Dermis lymphatic vessel endothelial cell (primary cell): Measurements from ENCODE around the gene PILRB. TPM values are rescaled to one million over a fixed set of nuclear protein-coding genes. Genes with fewer than 3 reads are reported as not detected.

ENCODE experiments used
- total RNA-seq: library from RNA; depleted of rRNA; stranded (reverse); fragments of >200 nt; gene quantifications from 2 replicates; pipeline ENCODE4 v1.2.1, GENCODE V29; 2014

PILRB gene
- 9.4 and 14.3 TPM in 2 replicates for total RNA-seq

DNA sequence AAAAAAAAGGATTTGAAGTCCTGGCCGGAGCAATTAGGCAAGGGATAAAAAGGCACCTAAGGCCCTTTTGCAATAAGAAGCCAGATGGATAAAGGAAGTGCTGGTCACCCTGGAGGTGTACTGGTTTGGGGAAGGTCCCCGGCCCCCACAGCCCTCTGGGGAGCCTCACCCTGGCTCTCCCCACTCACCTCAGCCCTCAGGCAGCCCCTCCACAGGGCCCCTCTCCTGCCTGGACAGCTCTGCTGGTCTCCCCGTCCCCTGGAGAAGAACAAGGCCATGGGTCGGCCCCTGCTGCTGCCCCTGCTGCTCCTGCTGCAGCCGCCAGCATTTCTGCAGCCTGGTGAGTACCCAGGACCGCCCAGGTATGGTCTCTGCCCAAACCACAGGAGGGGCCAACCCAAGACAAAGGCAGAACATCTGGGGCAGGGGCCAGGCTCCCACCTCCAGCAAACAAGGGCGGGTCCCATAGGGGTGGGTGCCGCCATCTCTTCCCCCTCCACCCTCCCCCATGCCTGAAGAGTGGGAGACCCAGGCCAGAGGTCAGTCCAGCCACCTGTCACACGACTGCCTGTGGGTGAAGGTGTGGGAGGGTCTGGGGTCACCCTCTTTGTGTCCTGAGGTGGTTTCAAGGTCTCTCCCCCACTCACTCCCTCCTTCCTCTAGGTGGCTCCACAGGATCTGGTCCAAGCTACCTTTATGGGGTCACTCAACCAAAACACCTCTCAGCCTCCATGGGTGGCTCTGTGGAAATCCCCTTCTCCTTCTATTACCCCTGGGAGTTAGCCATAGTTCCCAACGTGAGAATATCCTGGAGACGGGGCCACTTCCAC is at the start of gene PILRB:
Gene PILRB (plus strand): TSS at position 91 of the 830 bp plus-strand sequence. CDS start 186 bp downstream, at position 277.

DNA sequence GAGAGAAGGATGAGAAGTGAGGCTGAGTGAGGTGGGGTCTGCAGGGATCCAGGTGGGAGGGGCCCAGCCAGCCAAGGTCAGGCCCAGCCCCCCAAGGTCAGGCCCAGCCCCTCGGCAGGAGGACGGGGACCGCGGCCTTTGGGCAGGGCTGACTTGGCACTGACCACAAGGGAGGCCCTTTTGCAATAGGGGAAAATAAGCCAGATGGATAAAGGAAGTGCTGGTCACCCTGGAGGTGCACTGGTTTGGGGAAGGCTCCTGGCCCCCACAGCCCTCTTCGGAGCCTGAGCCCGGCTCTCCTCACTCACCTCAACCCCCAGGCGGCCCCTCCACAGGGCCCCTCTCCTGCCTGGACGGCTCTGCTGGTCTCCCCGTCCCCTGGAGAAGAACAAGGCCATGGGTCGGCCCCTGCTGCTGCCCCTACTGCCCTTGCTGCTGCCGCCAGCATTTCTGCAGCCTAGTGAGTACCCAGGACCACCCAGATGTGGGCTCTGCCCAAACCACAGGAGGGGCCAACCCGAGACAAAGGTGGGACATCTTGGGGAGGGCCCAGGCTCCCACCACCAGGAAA is 15.4 kb downstream of the PILRB start, which contains the start of gene PILRA:
Gene PILRA (plus strand): TSS at position 227 of the 571 bp plus-strand sequence. CDS start 170 bp downstream, at position 397.

Other genes with a start within 250 kb of the PILRB start
- 18.5 and 20.0 TPM in 2 replicates for gene TAF6, start 238.8 kb upstream of the PILRB start, total RNA-seq
- 29.8 and 33.4 TPM in 2 replicates for gene CNPY4, start 238.5 kb upstream of the PILRB start, total RNA-seq
- 1.8 and 2.8 TPM in 2 replicates for gene MBLAC1, start 231.2 kb upstream of the PILRB start, total RNA-seq
- gene LAMTOR4, start 209.2 kb upstream of the PILRB start, total RNA-seq, result 105 and 108 TPM in 2 replicates
- 4.3 and 5.6 TPM in 2 replicates for gene TRAPPC14, start 199.4 kb upstream of the PILRB start, total RNA-seq
- 0.09 TPM in 1 of 2 replicates, not detected in the other for gene GAL3ST4, start 189.5 kb upstream of the PILRB start, total RNA-seq
- gene GPC2, start 180.7 kb upstream of the PILRB start, total RNA-seq, result 1.3 and 3.5 TPM in 2 replicates
- gene STAG3, start 180.2 kb upstream of the PILRB start, total RNA-seq, result 0.33 and 0.60 TPM in 2 replicates
- gene PVRIG, start 138.2 kb upstream of the PILRB start, total RNA-seq, result 2.6 TPM in 1 of 2 replicates, not detected in the other
- gene SPDYE3, start 50.4 kb upstream of the PILRB start, total RNA-seq, result not detected in 2 replicates
- gene PILRA, start 15.4 kb downstream of the PILRB start, total RNA-seq, result 0.17 and 0.22 TPM in 2 replicates
- gene ZCWPW1, start 70.6 kb downstream of the PILRB start, total RNA-seq, result 1.1 and 1.2 TPM in 2 replicates
- 39.4 and 41.5 TPM in 2 replicates for gene MEPCE, start 71.7 kb downstream of the PILRB start, total RNA-seq
- gene PPP1R35, start 78.4 kb downstream of the PILRB start, total RNA-seq, result 10.5 and 12.4 TPM in 2 replicates
- gene SPACDR, start 106.1 kb downstream of the PILRB start, total RNA-seq, result 0.09 and 0.22 TPM in 2 replicates
- gene TSC22D4, start 121.1 kb downstream of the PILRB start, total RNA-seq, result 16.6 and 18.7 TPM in 2 replicates
- 1.6 and 2.3 TPM in 2 replicates for gene NYAP1, start 125.8 kb downstream of the PILRB start, total RNA-seq
- 26.7 and 49.5 TPM in 2 replicates for gene AGFG2, start 181.1 kb downstream of the PILRB start, total RNA-seq
- gene SAP25, start 215.8 kb downstream of the PILRB start, total RNA-seq, result not detected in 2 replicates
- gene LRCH4, start 228.0 kb downstream of the PILRB start, total RNA-seq, result 4.4 and 5.5 TPM in 2 replicates
- gene FBXO24, start 228.2 kb downstream of the PILRB start, total RNA-seq, result 0.09 and 0.11 TPM in 2 replicates
- gene PCOLCE, start 244.2 kb downstream of the PILRB start, total RNA-seq, result 0.09 and 0.11 TPM in 2 replicates